GM11168 (cell line): ENCODE data around the gene SLC15A3.

Experiments used
- in situ Hi-C: fragments of 300-500 bp; cut with MboI; formaldehyde crosslinking; loops from one replicate; pipeline ENCODE4 v1.12.0; 2022; ENCODE audit warnings: low sequenced_read_pairs; ENCODE audit not compliant: unreplicated experiment

SLC15A3 gene

DNA sequence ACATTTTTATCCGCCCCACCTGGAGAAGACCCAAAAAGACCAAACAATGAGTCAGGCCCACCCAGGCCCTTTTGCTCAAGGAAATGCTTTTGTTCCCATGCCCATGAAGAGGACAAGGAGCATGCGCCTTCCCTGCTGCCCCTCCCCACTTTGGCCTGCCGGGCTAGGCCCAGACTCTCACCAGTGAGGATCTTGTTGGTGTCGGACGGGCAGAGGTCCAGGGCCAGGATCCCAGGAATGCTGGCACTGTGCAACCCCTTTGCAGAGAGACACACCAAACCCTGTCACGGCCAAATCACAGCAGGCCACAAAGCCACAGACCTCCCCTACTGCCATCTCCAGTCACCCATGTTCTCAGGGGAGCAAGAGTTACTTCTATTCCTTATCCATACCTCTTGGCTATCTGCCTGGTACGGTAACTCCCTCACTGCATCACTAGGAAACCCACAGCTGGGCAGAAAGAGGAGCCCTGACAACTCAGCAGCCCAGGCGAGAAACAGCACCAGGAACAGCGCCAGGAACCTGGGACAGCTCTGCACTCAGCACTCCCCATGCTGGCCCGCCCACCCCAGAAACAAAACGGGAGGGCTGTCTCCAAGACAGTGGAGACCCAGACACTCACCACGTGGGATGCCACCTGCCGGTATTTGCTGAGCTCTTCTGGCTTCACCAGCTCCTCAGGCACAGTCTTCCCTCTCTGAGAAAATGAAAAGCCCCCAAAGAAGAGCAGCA is 51.1 kb downstream of the SLC15A3 start:
- in situ Hi-C loops: no loop called here

DNA sequence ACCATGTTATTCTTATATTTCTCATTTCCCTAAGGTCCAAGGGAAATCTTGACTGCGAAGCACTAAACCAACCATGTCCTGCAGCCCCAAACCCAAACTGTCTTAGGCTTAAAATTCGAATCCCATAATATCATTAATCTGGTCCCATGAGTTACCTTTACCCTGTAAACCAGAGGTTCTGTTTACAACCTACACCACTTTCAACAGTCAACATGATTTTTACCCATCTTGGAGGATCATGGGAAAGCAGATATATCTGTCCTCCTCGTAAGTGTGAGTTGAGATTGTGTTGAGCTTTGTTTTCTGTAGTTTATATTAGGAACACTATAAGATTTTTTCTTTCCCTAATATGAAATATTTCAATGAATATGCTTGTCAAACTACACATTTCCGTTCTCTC is 52.0 kb downstream of the SLC15A3 start:
- in situ Hi-C loops: no loop called here

DNA sequence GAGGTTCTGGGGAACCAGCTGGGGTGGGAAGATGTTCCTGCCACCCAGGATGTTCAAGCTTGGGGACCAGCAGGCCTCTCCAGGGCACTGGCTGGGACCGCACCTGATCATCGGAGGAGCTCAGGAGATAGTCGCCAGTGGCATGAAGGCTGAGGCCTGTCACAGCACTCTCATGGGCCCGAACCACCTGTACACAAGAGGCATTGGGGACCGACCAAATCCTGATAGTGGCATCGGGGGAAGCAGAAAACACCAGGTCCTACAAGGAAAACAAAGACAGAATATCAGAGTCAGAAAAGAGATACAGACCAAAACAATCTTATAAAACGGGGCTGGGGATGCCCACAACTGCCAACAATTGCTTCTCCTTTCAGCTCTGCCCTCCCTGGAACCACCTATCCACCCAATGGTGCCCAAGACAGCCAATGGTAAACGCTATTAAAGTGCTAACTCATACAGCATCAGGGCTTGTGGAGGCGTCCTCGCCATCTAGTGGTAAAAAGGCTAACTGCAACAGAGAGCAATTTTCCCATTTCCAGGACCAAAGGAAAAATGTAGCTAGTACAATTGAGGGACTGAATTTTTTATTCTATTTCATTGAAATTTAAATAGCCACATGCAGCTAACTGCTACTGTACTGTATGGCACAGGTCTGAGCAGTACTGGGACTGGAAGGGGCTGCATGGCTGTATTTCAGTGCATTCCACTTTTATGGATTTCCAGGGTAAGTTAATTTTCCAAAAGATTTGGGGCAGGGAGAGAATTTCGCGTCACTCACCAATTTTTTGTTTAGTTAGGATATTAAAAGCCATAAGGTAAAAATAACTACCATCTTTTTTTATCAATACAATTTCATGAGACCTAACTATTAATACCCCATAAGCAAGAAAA is 52.7 kb downstream of the SLC15A3 start:
- in situ Hi-C loops: no loop called here

GRCh38 chr11:60897496-60897895 is 54.5 kb downstream of the SLC15A3 start:
- in situ Hi-C loops: no loop called here

DNA sequence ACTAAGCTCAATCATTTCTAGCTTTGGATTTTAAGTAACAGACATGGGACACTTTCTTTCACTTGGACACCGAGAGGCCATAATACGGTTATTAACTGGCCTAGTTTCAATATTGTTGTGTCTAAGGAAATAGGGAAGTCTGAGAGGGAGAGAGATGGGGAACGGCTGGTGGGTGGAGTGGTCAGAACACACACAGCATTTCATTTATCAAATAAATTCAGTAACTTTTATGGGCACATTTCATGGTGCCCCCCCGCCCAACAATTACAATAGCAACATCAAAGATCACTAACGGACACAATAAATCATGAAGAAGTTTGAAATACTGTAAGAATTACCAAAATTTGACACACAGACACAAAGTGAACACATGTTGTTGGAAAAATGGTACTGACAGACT is 56.3 kb downstream of the SLC15A3 start:
- in situ Hi-C loops: no loop called here

DNA sequence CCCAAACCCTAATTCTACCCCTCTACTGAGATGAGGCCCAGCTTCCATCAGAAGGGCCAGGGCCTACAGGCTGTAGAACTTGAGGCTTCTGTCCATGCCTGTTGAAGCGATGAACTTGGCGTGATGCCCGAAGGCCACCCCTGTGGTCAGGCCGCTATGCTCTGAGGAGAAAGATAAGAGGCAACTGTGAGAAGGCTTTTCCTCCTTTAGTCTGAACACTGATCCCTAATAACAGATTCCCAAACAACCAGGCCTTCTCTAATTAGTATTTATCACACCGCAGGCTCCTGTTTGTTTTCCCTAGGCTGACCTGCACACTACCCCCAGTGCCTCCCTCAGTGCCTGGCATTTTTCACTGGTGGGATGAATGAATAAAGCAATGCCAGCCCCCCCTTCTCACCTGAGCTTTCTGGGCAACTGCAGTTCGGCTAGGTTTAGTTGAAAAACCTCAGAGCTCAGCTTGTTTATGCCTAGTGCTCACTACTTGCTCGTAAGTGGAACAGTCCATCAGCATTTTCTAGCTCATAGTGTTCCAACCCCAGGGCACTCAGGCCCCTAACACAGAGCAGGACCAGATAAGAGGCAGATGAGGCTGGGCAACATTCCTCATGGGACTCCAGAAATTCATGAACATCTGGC is 60.8 kb downstream of the SLC15A3 start:
- in situ Hi-C loops: no loop called here

DNA sequence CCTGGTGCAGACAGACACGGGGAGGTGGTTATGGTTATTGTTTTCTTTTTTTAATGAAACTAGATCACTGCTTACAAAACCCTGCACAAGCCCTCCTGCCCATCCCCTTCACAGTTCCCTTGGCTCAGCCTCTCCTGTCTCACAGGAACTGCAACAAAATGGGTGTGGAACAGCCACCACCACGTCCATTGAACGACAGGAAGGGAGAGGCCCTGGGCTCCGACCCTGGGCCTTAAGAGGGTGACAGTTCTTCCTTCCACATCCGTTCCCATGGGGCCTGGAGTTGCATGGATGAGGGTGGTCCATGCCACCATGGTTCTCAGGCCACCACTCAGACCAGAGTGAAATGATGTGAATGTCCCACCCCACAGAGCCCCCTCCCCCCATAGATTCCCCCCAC is 61.3 kb downstream of the SLC15A3 start:
- in situ Hi-C loops: no loop called here

DNA sequence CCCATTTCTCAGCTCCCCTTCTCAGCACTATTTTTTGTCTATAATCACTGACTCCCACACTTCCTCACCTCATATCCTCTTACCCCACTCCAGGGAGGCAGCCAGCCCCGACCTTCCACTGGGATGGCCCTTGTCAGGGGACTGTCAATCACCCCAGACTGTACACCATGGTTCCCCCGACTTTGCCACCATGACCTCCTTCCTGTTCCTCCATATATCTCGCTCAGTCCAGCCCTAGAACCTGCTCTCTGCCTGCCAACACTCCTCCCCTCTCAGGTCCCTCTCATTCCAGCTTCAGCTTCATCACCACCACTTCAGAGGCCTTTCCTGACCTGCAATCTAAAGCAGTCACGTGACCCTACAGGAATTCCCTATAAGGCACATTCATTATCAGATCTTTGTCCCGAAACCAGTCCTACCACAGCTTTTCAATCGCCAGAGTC is 62.1 kb downstream of the SLC15A3 start:
- in situ Hi-C loops: no loop called here

DNA sequence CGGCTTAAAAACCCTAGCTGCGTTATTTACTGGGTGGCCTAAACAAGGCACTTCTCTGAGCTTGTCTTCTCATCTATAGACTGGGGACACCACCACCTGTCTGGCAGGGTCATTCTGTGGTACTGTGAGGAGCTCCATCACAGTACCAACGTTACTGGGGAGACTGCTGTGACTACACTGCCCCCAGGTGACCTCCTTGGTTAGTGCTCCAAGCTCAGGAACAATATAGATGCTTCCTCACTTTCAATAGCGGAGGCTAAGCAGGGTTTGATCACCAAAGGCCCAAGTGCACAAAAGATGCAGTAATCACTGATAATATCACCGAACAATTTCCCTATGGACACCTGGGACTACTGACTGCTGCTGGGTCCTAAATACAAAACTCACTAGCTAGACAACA is 64.4 kb downstream of the SLC15A3 start:
- in situ Hi-C loops: no loop called here
